Amniotic epithelial cell (primary cell): ENCODE measurements around the gene TSKU.
"Not testable (repeated sequence)": the region's sequence is repeated elsewhere in the genome, so short reads cannot be mapped to it uniquely, and the experiment has no call there.

ENCODE experiments used
- DNase-seq: peaks from one replicate; pipeline ENCODE4 v3.0.0-alpha.2; 2010; ENCODE audit warnings: low read depth

TSKU gene

GRCh38 chr11:76801736-76802135, 18.6 kb downstream of the TSKU start:
- DNase-seq: no peak

GRCh38 chr11:76802151-76802550, 19.0 kb downstream of the TSKU start:
- no peak for DNase-seq

GRCh38 chr11:76802621-76803020, 19.5 kb downstream of the TSKU start:
- no peak for DNase-seq

DNA sequence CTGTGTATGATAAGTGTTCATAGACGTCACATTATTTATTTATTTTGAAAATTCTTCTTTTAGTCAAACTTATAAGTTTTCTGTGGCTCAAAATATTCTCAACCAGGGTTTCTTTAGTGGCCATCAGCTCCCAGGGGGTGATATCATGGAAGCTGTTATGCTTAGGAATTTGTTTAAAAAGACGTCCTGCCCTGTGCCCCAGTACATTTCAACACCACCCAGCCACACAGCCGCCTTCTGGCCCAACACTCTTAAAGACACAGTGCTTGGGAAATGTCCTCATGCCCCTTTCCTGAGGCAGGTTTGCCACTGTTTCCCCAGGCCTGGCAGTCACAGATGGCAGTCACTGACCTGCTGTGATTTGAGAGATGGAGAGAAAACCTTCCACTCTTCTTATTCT, 19.9 kb downstream of the TSKU start:
- DNase-seq: peak; percentile 74

- DNase-seq: peak; percentile 39
Measured at GRCh38 chr11:76803811-76804600, 20.9 kb downstream of the TSKU start.

DNA sequence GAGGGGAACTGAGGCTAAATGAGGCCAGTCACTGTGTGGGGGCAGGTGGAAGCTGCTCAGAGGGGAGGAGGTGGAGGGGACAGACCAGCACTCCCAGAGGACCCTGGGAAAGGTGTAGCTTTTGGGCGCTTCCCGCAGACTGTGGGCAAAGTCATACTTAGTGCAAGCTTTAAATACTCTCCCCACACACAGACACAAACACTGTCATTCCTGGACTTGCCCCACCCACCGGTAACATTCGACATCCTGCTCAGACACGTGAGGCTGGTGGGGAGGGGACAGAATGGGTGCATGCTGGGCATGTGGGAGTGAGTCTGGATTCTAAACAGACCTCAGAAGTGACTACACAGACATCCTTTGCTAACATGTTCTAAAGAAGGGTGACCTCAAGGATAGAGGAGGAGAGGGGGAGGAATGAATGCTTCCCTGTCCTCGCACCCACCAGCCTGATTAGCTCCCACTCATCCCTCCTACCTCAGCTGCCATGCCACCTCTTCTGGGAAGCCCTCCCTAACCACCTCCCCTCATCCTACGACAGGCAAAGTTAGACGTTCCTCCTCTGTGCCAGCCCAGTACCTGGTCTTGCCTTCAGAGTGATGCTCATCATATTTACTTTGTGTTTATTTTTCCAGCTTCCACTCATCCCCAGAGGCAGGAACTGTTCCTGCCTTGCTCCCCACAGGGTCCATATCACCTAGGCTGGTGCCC, 22.2 kb downstream of the TSKU start:
- peak; percentile 62 for DNase-seq

GRCh38 chr11:76806131-76806530, 23.0 kb downstream of the TSKU start:
- DNase-seq: no peak

DNA sequence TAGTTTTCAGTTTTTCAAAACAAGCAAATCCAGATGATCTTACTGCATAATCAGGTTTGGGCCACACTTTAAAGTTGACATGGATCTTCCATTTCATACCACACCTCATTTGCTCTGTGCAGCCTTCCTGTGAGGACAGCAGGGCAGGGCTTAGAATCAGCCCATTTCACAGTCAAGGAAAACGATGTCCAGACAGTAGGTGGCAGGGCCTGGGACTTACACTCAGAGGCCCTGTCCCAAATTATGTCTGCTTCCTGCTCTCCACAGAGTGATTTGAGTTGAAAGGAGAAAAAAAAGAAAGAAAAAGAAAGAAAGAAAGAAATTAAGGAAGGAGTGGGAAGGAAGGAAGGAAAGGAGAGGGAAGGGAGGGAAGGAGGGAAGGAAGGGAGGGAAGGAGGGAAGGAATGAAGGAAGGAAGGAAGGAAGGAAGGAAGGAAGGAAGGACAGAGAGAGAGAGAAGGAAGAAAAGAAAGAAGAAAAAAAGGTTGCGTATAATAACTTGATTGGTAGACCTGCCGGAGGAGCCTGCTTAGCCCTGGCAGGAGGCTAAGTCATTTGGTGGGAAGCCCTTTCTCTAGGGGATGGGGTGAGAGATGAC, 23.6 kb downstream of the TSKU start:
- DNase-seq: no peak

DNA sequence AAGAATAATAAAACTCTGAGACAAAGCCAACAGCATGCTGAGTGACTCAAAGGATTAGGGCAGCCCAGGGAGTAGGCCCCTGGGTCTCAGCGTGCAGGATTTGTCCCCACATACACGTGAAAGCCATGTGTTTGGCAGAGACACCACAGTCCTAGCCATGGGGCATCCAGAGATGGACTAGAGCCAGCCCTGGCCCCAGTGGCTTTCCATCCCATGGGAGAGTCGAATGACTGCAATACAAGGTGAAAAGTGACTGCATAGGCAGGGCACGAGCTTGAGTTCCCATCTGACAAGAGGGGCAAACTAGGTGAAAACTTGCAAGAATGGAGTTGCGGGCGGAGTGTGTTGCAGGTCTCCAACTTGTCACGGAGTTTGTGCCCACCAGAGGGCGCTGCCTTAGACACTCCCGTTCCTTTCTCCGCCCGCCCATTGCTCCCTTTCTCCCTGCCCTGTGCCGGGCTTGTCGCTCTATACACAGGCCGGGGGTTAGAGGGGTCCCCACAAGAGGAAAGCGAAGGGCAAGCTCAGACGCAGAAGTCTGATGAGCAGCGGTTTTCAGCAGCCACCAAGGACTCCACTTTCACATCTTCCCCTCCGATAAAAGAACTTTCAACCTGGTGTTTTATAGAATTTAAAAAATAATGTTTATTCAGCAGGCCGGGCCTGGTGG, 24.2 kb downstream of the TSKU start:
- DNase-seq: peak; percentile 66

- DNase-seq: no peak
Measured at GRCh38 chr11:76808171-76808570, 25.0 kb downstream of the TSKU start.

DNA sequence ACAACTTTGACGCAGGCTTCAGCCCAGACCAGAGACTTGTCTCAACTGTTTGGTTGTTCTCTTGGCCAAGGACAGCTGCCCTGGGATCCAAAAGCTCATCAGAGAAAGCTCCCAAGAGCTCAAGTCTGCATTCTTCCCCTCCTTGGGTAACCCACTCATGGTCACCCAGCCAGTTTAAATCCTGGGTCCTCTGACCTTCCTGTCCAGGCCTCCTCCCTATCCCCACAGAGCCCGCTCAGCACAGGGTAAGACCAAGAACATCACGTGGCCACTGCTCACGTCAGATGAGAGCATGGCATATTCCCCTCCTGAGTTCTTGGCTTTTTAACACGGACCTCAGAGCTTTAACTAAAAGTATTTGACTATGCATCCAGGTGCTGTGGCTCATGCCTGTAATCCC, 25.8 kb downstream of the TSKU start:
- DNase-seq: no peak

DNA sequence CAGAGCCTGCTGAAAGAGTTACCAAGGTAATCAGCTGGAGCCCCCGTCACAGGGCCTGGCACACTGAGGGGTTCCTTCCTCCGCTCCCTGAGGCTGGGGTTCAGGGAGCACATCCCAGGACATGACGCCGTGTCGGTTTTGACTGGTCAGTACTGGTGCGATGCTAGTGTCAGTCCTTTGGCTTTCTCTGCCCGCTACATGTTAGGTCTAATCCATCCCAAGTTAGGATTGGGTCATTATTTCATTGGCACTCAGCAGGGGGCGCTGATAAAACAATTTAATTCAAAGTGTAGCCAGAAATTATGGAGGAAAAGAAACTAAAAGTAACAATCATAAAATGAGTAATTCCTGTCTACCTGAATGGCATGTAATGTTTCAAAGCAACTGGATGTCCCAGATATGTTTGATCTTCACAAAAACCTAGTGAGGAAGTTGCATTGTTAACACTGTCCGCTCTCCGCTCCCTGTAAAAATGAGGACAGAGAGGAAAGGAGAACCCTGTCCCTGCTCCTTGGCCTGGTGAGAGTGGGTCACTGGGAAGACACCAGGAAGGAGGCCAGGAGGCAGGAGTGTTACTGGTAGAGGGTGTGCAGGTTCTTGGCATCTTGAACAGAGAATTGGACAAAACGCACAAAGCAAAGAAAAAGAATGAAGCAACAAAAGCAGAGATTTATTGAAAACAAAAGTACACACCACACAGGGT, 27.1 kb downstream of the TSKU start:
- DNase-seq: peak; percentile 37

- DNase-seq: no peak
Measured at GRCh38 chr11:76811259-76811658, 28.1 kb downstream of the TSKU start.

DNA sequence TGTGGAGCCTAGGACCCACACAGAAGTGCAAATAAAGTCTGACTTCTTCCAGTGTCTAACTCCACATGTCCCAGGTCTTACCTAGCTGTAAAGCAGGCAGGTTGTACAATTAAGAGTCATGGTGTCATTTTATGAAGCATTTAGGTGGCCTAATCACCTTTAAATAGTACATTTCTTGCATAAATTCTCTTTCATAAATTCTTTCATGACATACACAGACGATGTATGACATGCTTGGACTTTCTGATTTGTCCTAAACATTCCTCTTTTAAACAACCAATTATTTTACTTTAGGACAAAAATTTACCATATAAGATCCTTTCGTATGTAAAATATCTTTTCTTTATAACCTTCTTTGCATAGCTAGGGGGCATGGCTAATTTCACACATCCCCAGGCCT, 31.3 kb downstream of the TSKU start:
- DNase-seq: no peak

DNA sequence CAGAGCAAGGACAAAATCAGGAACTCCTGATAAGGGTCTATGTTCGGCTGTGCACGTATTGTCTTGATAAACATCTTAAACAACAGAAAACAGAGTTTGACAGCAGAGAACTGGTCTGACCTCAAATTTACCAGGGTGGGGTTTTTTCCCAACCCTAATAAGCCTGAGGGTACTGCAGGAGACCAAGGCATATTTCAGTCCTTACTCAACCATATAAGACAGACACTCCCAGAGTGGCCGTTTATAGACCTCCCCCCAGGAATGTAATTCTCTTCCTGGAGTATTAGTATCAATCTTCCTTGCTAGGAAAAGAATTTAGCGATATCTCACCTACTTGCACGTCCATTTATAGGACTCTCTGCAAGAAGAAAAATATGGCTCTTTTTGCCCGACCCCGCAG, 32.5 kb downstream of the TSKU start:
- DNase-seq: not testable (repeated sequence)

GRCh38 chr11:76820184-76820566, 37.0 kb downstream of the TSKU start:
- DNase-seq: no peak

GRCh38 chr11:76821396-76821795, 38.2 kb downstream of the TSKU start:
- DNase-seq: not testable (repeated sequence)

- DNase-seq: no peak
Measured at GRCh38 chr11:76822406-76822805, 39.2 kb downstream of the TSKU start.

DNA sequence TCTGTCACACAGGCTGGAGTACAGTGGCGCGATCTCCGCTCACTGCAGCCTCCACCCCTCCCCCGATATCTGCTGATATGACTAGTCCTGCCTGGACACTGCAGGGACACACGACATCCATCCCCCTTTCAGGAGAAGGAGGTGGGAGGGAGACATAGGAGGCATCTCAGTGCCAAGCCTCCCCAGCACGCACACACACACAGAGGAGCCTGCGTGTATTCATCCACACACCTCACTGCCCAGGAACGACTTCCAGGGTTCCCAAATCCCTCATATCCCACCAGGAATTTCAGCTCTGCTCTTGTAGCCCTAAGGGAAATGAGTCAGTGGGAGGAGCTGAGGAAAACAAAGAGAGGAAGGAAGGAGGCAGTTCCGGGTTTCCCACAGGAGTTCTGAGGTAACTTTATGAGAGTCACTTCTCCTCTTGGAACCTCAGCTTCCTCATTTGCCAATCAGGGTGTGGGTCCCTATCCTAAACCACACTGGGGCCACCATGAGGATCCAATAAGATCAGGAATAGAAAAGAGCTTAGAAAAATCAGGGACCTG, 40.4 kb downstream of the TSKU start:
- peak; percentile 63 for DNase-seq

DNA sequence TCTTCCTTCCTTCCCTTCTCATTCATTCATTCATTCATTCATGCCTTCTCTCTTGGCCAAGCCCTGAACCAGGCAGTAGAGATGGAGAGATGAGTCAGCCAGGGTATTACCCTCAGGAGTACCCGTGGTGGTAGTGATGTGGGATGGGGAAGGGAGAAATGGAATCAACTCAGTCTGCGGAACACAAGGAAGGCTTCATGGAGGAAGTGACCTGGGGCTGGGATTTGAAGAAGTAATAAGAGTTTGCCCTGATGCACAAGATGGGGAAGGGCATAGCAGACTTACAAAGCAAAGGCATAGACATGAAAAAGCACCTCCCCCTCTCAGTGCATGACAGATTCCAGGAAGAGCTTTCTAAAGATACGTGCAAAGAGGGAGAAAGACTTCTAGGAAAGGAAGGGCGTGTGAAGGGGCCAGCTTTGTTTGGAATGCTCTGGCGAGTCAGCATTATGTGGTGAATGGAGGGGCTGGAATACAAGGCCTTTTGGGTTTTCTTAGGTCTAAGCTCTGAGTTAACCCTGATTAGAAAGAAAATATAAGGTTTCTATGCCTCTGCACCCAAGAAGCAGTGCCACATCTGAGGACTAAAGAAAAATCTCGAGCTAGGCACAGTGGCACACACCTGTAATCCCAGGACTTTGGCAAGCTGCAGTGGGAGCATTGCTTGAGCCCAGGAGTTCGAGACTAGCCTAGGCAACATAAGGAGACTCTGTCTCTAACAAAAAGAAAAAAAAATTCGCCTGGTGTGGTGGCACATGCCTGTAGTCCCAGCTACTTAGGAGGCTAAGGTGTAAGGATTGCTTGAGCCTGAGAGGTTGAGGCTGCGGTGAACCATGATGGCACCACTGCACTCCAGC, 41.2 kb downstream of the TSKU start:
- no peak for DNase-seq
